ENCODE measurements around the gene RPS29.

Gene RPS29

DNA sequence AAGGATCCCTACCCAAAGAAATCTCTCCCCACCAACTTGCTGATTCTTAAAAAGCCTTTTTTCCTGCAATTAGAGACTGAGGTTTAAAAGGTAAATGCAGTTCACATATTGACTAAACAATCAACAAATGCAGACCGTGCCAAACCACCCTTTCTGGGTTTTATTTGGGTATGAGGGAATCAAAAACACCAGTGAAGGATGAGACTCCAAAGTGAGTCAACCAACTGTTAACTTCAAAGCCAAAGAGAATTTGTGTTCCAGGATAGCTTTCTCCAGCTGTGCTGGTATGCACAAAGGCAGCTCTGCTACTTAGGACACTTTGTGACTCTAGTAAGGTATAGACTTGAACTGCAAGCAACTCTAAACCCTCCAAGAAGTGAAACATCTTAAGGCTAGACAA lies 39.4 kb downstream of the RPS29 start:
- no peak for DNase-seq (ENCODE audit: low read depth, low spot score)
- Histone ChIP-seq H3K9me3 (ENCODE audit: insufficient read depth, low read length) (peaks cover 4% of the 10 kb centered on the region; the same call in 1 of the 2 replicates), H3K27me3 (ENCODE audit: insufficient read depth, insufficient read length) (no peaks in the 10 kb centered on the region), H3K9ac (ENCODE audit: insufficient read length, low read depth) (no peak overlapping the region), H3K4me1 (ENCODE audit: insufficient read depth, insufficient read length) (peaks cover 4% of the 10 kb centered on the region), H3K36me3 (ENCODE audit: insufficient read depth, insufficient read length, low read length) (no peaks in the 10 kb centered on the region), H3K4me3 (ENCODE audit: insufficient read length, low read depth) (no peak overlapping the region)
- TF ChIP-seq YY1 (IDR thresholded peaks at IDR 0.05; ENCODE audit: insufficient read depth, insufficient read length) (no peak), ZNF274 (IDR thresholded peaks at IDR 0.05; ENCODE audit: low read depth, low read length) (no peak), SUZ12 (IDR thresholded peaks at IDR 0.05; ENCODE audit: extremely low read depth, insufficient read depth, insufficient read length) (no peak)

- Histone ChIP-seq H3K9ac (ENCODE audit: insufficient read length, low read depth) (no peak overlapping the region), H3K9me3 (ENCODE audit: insufficient read depth, low read length) (peaks cover 14% of the 10 kb centered on the region), H3K27me3 (ENCODE audit: insufficient read depth, insufficient read length) (no peaks in the 10 kb centered on the region)
These were observed 40.5 kb downstream of the RPS29 start for GRCh38 chr14:49545716-49546115.

GRCh38 chr14:49545071-49545470 lies 41.1 kb downstream of the RPS29 start:
- Histone ChIP-seq H3K4me1 (ENCODE audit: insufficient read depth, insufficient read length) (peaks cover 4% of the 10 kb centered on the region), H3K9me3 (ENCODE audit: insufficient read depth, low read length) (peaks cover 20% of the 10 kb centered on the region), H3K4me3 (ENCODE audit: insufficient read length, low read depth) (no peak overlapping the region), H3K9ac (ENCODE audit: insufficient read length, low read depth) (no peak overlapping the region), H3K27me3 (ENCODE audit: insufficient read depth, insufficient read length) (no peaks in the 10 kb centered on the region), H3K36me3 (ENCODE audit: insufficient read depth, insufficient read length, low read length) (no peaks in the 10 kb centered on the region)
- no peak for DNase-seq (ENCODE audit: low read depth, low spot score)
- no peak for TF ChIP-seq ZNF274 (IDR thresholded peaks at IDR 0.05; ENCODE audit: low read depth, low read length)
- TF ChIP-seq SUZ12 (IDR thresholded peaks at IDR 0.05; ENCODE audit: extremely low read depth, insufficient read depth, insufficient read length), result no peak
- TF ChIP-seq YY1 (IDR thresholded peaks at IDR 0.05; ENCODE audit: insufficient read depth, insufficient read length), result no peak

More at GRCh38 chr14:49545716-49546115, 40.5 kb downstream of the RPS29 start:
- no peak for DNase-seq (ENCODE audit: low read depth, low spot score)
- TF ChIP-seq SUZ12 (IDR thresholded peaks at IDR 0.05; ENCODE audit: extremely low read depth, insufficient read depth, insufficient read length), result no peak
- no peak for TF ChIP-seq YY1 (IDR thresholded peaks at IDR 0.05; ENCODE audit: insufficient read depth, insufficient read length)
- TF ChIP-seq ZNF274 (IDR thresholded peaks at IDR 0.05; ENCODE audit: low read depth, low read length), result no peak
- peaks cover 4% of the 10 kb centered on the region for H3K4me1 ChIP-seq (ENCODE audit: insufficient read depth, insufficient read length)
- no peak overlapping the region for H3K4me3 ChIP-seq (ENCODE audit: insufficient read length, low read depth)
- H3K36me3 ChIP-seq (ENCODE audit: insufficient read depth, insufficient read length, low read length), result no peaks in the 10 kb centered on the region

DNA sequence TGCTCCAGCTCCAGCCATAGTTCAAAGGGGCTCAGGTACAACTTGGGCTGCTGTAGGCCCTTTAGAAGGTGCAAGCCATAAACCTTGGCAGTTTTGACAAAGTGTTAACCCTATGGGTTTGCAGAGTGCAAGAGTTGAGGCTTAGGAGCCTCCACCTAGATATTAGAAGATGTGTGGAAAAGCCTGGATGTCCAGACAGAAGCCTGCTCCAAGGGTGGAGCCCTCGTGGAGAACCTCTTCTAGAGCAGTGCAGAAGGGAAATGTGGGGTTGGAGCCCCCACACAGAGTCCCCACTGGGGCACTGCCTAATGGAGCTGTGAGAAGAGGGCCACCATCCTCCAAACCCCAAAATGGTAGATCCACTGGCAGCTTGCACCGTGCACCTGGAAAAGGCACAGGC lies 45.1 kb downstream of the RPS29 start:
- DNase-seq (ENCODE audit: low read depth, low spot score), result no peak
- H3K27me3 ChIP-seq (ENCODE audit: insufficient read depth, insufficient read length), result no peaks in the 10 kb centered on the region
- H3K36me3 ChIP-seq (ENCODE audit: insufficient read depth, insufficient read length, low read length), result no peaks in the 10 kb centered on the region

DNA sequence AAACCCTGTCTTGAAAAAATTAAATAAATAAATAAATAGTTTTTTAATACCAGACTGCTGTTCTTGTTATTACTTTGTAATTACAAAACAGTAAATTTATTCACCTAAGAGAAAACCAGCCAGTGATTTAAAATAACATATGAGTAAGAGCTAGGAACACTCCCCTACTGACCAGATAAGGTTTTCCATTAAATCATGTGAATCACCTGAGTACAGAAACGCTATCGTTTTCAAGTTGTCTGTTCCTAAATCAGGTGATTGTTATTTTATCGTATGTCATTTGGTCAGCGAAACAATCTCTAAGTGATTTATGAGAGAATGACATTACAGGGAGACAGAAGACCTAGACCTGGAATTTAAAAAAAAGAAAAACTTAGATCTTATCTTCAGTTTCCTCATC lies 47.3 kb downstream of the RPS29 start:
- no peak for DNase-seq (ENCODE audit: low read depth, low spot score)
- Histone ChIP-seq H3K9ac (ENCODE audit: insufficient read length, low read depth) (no peak overlapping the region), H3K27me3 (ENCODE audit: insufficient read depth, insufficient read length) (no peaks in the 10 kb centered on the region), H3K36me3 (ENCODE audit: insufficient read depth, insufficient read length, low read length) (no peaks in the 10 kb centered on the region), H3K9me3 (ENCODE audit: insufficient read depth, low read length) (peaks cover 23% of the 10 kb centered on the region), H3K4me3 (ENCODE audit: insufficient read length, low read depth) (no peak overlapping the region), H3K4me1 (ENCODE audit: insufficient read depth, insufficient read length) (no peaks in the 10 kb centered on the region)
- TF ChIP-seq YY1 (IDR thresholded peaks at IDR 0.05; ENCODE audit: insufficient read depth, insufficient read length) (no peak), SUZ12 (IDR thresholded peaks at IDR 0.05; ENCODE audit: extremely low read depth, insufficient read depth, insufficient read length) (no peak), ZNF274 (IDR thresholded peaks at IDR 0.05; ENCODE audit: low read depth, low read length) (no peak)

More for the DNA sequence above, 45.1 kb downstream of the RPS29 start:
- no peaks in the 10 kb centered on the region for H3K4me1 ChIP-seq (ENCODE audit: insufficient read depth, insufficient read length)
- TF ChIP-seq YY1 (IDR thresholded peaks at IDR 0.05; ENCODE audit: insufficient read depth, insufficient read length) (no peak), ZNF274 (IDR thresholded peaks at IDR 0.05; ENCODE audit: low read depth, low read length) (no peak), SUZ12 (IDR thresholded peaks at IDR 0.05; ENCODE audit: extremely low read depth, insufficient read depth, insufficient read length) (no peak)
- no peak overlapping the region for H3K9ac ChIP-seq (ENCODE audit: insufficient read length, low read depth)
- peaks cover 23% of the 10 kb centered on the region for H3K9me3 ChIP-seq (ENCODE audit: insufficient read depth, low read length)
- H3K4me3 ChIP-seq (ENCODE audit: insufficient read length, low read depth), result no peak overlapping the region
